A549 (cell line): Measurements from ENCODE around the gene RAB30. TPM values are rescaled to one million over a fixed set of nuclear protein-coding genes. Genes with fewer than 3 reads are reported as not detected.
A peak's percentile ranks its signal among the peaks of the same experiment; 100 is the strongest.

ENCODE experiments used
- ATAC-seq, 2 experiments: fragments of 200-7000 bp in 1 of 2; fragments of >200 bp in 1 of 2; cut with Nextera tagmentation in 1 of 2; cut with Tn5 transposase in 1 of 2; 3 replicates each; pipeline versions ENCODE4 v1.8.0 to v1.9.1; 2018 to 2020; ENCODE audit warnings: mild to moderate bottlenecking in 1 of 2, moderate library complexity in 1 of 2
- CTCF ChIA-PET: fragments of 300-600 bp; sonication (Branson Sonifier 250); formaldehyde crosslinking; extraction: SDS; loops from one replicate; lab custom pipeline; 2021; ENCODE audit warnings: antibody characterized with exemption, inconsistent platforms; lab: Yijun Ruan, JAX
- POLR2A ChIA-PET: fragments of 350-600 bp; formaldehyde crosslinking; extraction: SDS; loops from one replicate; lab custom pipeline; 2021; ENCODE audit warnings: antibody characterized with exemption, inconsistent platforms; lab: Yijun Ruan, JAX
- DNase-seq, 2 experiments: peaks; one replicate each; pipeline versions ENCODE4 v3.0.0 to v3.0.0-alpha.2; 2011 to 2016; ENCODE audit warnings: low read depth in 1 of 2, low spot score in 1 of 2
- FAIRE-seq: peaks from 2 replicates; lab custom pipeline; 2011; peaks lifted over from hg19 to GRCh38; lab: Jason Lieb, UNC
- H3K27ac ChIP-seq, 2 experiments: fragments of >200 bp; sonication (Bioruptor Twin); formaldehyde crosslinking; 3 replicates each; pipeline ENCODE4 v1.5.1; 2016 to 2017
- H3K4me1 ChIP-seq: fragments of >200 bp; sonication (Bioruptor Twin); formaldehyde crosslinking; 3 replicates; pipeline ENCODE4 v1.6.1; 2016
- H3K4me2 ChIP-seq: fragments of >200 bp; sonication (Bioruptor Twin); formaldehyde crosslinking; 3 replicates; pipeline ENCODE4 v1.6.1; 2016
- H3K4me3 ChIP-seq: fragments of >200 bp; sonication (Bioruptor Twin); formaldehyde crosslinking; 3 replicates; pipeline ENCODE4 v1.5.1; 2016
- H3K9me3 ChIP-seq: fragments of >200 bp; sonication (Bioruptor Twin); formaldehyde crosslinking; 3 replicates; pipeline ENCODE4 v1.6.1; 2016
- CBX2 ChIP-seq: fragments of 200-600 bp; sonication (generic); IDR thresholded peaks from 2 replicates; pipeline ENCODE4 v1.6.1; 2016; ENCODE audit warnings: low read depth, mild to moderate bottlenecking, borderline replicate concordance
- CEBPB ChIP-seq, 2 experiments: fragments of >200 bp in 1 of 2; sonication (Bioruptor Twin) in 1 of 2; formaldehyde crosslinking in 1 of 2; IDR thresholded peaks; 2 replicates each; pipeline ENCODE4 v1.6.1; 2012 to 2016
- CHD4 ChIP-seq: fragments of 200-600 bp; sonication (generic); IDR thresholded peaks from 2 replicates; pipeline ENCODE4 v1.6.1; 2016; ENCODE audit warnings: antibody characterized with exemption, mild to moderate bottlenecking, borderline replicate concordance
- FOSL2 ChIP-seq, 2 experiments: fragments of 450-650 bp in 1 of 2; fragments of >200 bp in 1 of 2; sonication (Bioruptor Twin) in 1 of 2; formaldehyde crosslinking; IDR thresholded peaks; 2 replicates each; pipeline versions ENCODE4 v1.5.0 to v1.6.1; 2016 to 2020; ENCODE audit warnings: mild to moderate bottlenecking in 1 of 2, moderate library complexity in 1 of 2
- HOXB13 ChIP-seq: fragments of 250-450 bp; sonication (Bioruptor Pico); IDR thresholded peaks from 2 replicates; pipeline ENCODE4 v1.5.0; 2020; ENCODE audit warnings: low read depth, mild to moderate bottlenecking, moderate library complexity
- JUN ChIP-seq, 2 experiments: fragments of >200 bp; sonication (Bioruptor Twin); formaldehyde crosslinking; IDR thresholded peaks; 2 replicates in 1 of 2; 3 replicates in 1 of 2; pipeline ENCODE4 v1.6.1; 2016 to 2017
- JUNB ChIP-seq: fragments of >200 bp; sonication (Bioruptor Twin); formaldehyde crosslinking; IDR thresholded peaks from 2 replicates; pipeline ENCODE4 v1.6.1; 2016
- MAZ ChIP-seq: fragments of 150-350 bp; IDR thresholded peaks from 2 replicates; pipeline ENCODE4 v1.6.1; 2014; ENCODE audit warnings: antibody characterized with exemption, low read depth, low read length, borderline replicate concordance
- MYC ChIP-seq: IDR thresholded peaks from 2 replicates; pipeline ENCODE4 v1.6.1; 2012; ENCODE audit warnings: mild to moderate bottlenecking, inconsistent platforms, low read length, improper control_type of control experiment, borderline replicate concordance
- NFE2L2 ChIP-seq: fragments of 150-350 bp; conservative IDR thresholded peaks from 2 replicates; pipeline ENCODE4 v1.6.1; 2014; ENCODE audit warnings: low read length
- RAD21 ChIP-seq, 2 experiments: fragments of >200 bp in 1 of 2; sonication (Bioruptor Twin) in 1 of 2; formaldehyde crosslinking in 1 of 2; IDR thresholded peaks in 1 of 2; conservative IDR thresholded peaks in 1 of 2; 2 replicates in 1 of 2; 3 replicates in 1 of 2; pipeline ENCODE4 v1.6.1; 2012 to 2018; ENCODE audit warnings: inconsistent platforms in 1 of 2
- RARB ChIP-seq: fragments of 250-450 bp; sonication (Bioruptor Pico); IDR thresholded peaks from 2 replicates; pipeline ENCODE4 v1.8.0; 2021; ENCODE audit warnings: mild to moderate bottlenecking, moderate library complexity
- RCOR1 ChIP-seq: fragments of 150-350 bp; IDR thresholded peaks from 2 replicates; pipeline ENCODE4 v1.6.1; 2014; ENCODE audit warnings: antibody characterized with exemption, low read length, low read depth
- RFX5 ChIP-seq: fragments of 450-650 bp; IDR thresholded peaks from 2 replicates; pipeline ENCODE4 v1.7.1; 2014; ENCODE audit warnings: antibody characterized with exemption, mild to moderate bottlenecking, moderate library complexity
- ZNF302 ChIP-seq: fragments of 250-450 bp; sonication (Bioruptor Pico); IDR thresholded peaks from 2 replicates; pipeline ENCODE4 v1.9.0; 2021; ENCODE audit warnings: inconsistent platforms, mild to moderate bottlenecking, moderate library complexity
- WGBS: methylation state at CpG from one replicate; pipeline ENCODE4 v1.1.6; 2017; ENCODE audit errors: missing lambda C conversion rate; 5-methylcytosine and 5-hydroxymethylcytosine counted together
- polyA plus RNA-seq, 4 experiments: library from polyadenylated mRNA; depleted of rRNA in 3 of 4; stranded (reverse); fragments of >200 nt; fragmentation: RNase III in 1 of 4; extraction: RNeasy Plus Mini Kit Qiagen cat#74134 plus additional on column Dnase treatment in 1 of 4; gene quantifications; 2 replicates in 3 of 4; 3 replicates in 1 of 4; pipeline ENCODE4 v1.2.3, GENCODE V29; 2011 to 2017
- TF ChIP-seq, protein P1 (sequence below): fragments of >200 bp; sonication (Bioruptor Twin); formaldehyde crosslinking; IDR thresholded peaks from 3 replicates; pipeline ENCODE4 v1.6.1; 2016
- TF ChIP-seq, protein P2 (sequence below): IDR thresholded peaks from 2 replicates; pipeline ENCODE4 v1.6.1; 2012; ENCODE audit warnings: low read depth, borderline replicate concordance
- TF ChIP-seq, protein P3 (sequence below): fragments of 250-450 bp; sonication (Bioruptor Pico); IDR thresholded peaks from 2 replicates; pipeline ENCODE4 v1.5.0; 2020; ENCODE audit warnings: low read depth, mild to moderate bottlenecking, moderate library complexity
- TF ChIP-seq, protein P4 (sequence below): fragments of >200 bp; sonication (Bioruptor Twin); formaldehyde crosslinking; IDR thresholded peaks from 2 replicates; pipeline ENCODE4 v1.6.1; 2016
- TF ChIP-seq, protein P5 (sequence below): IDR thresholded peaks from 2 replicates; pipeline ENCODE4 v1.6.1; 2012

RAB30 gene
- polyA plus RNA-seq, 2 of the 4 experiments (the other 2 are of a cell fraction): 4.2 to 6.2 TPM

DNA sequence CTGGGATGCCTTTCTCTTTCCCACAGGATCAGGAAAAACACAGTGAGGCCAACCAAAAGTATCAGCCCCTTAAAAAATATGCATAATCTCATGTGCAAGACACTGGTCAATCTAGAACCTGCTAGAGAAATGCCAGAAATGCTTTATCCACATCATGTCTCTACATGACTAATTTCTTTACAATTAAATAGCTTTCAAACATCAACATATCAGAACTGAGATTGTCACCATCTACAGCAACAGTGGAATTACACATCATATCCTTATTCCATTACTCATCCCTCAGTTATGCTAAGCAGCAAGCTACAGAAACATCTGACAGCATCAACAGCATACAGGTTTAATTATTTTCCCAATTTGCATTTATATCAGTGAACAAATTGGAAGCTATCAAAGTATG, 91.4 kb downstream of the RAB30 start:
- Histone ChIP-seq H3K27ac (no peak overlapping the region; a peak in 1 of 6 replicates), H3K4me3 (no peak overlapping the region), H3K9me3 (no peaks in the 10 kb centered on the region), H3K4me1 (peaks cover 27% of the 10 kb centered on the region)
- ChIA-PET CTCF (no interaction called here), POLR2A (interaction anchor here (1.0 kb wide), 1 partner anchor 91 kb away, joined by 3 read pairs; the partner anchor contains the start of gene RAB30)
- FAIRE-seq (no peak), ATAC-seq (peak; percentile 71 to 74; a peak in 5 of 6 replicates), DNase-seq (peak; percentile 17 to 26)
- no peak for TF ChIP-seq FOSL2 (IDR thresholded peaks at IDR 0.05)
- peak; percentile 36; the same call in 1 of the 2 replicates for TF ChIP-seq FOSL2 (CRISPR knock-in tag; IDR thresholded peaks at IDR 0.05)
- no peak for TF ChIP-seq RARB (CRISPR knock-in tag)
- TF ChIP-seq CHD4: no peak
- TF ChIP-seq, protein P1, sequence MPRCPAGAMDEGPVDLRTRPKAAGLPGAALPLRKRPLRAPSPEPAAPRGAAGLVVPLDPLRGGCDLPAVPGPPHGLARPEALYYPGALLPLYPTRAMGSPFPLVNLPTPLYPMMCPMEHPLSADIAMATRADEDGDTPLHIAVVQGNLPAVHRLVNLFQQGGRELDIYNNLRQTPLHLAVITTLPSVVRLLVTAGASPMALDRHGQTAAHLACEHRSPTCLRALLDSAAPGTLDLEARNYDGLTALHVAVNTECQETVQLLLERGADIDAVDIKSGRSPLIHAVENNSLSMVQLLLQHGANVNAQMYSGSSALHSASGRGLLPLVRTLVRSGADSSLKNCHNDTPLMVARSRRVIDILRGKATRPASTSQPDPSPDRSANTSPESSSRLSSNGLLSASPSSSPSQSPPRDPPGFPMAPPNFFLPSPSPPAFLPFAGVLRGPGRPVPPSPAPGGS: no peak
- no peak for TF ChIP-seq ZNF302
- no peak for TF ChIP-seq RAD21 (conservative IDR thresholded peaks at IDR 0.05 in 1 of 2, IDR thresholded peaks at IDR 0.05 in 1 of 2)
- TF ChIP-seq CBX2: no peak
- TF ChIP-seq, all 56 proteins: peak for 1
- H3K4me2 ChIP-seq: peak overlapping the region; percentile 24; the same call in 1 of the 3 replicates

DNA sequence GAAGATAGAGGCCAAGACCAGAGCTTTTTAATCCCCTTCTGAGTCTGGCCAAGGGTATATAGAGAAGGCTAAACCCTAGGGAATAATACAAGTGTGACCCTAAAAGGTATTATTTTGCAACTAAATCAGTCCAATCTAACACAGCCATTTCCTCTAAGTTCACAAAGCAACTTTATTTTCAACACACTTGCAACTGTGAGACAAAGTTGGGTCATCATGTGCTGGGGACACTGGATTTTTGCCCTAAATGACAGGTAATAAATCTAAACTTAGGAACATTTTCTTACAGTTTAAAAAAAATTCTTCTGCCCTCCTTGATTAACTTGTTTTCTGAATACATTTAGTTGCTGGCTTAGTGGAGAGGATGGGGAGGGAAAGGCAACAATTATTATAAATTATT, 91.9 kb downstream of the RAB30 start:
- ChIA-PET POLR2A (interaction anchor here (1.0 kb wide), 1 partner anchor 92 kb away, joined by 3 read pairs; the partner anchor contains the start of gene RAB30), CTCF (no interaction called here)
- H3K27ac ChIP-seq: peak overlapping the region in 1 of 2 experiments; percentile 17; a peak in 1 of 6 replicates
- DNase-seq (no peak), FAIRE-seq (no peak), ATAC-seq (no peak)
- H3K4me1 ChIP-seq: peaks cover 27% of the 10 kb centered on the region
- H3K4me3 ChIP-seq: no peak overlapping the region
- peak overlapping the region; percentile 24; the same call in 1 of the 3 replicates for H3K4me2 ChIP-seq
- H3K9me3 ChIP-seq: no peaks in the 10 kb centered on the region
- TF ChIP-seq NFE2L2 (no peak), MYC (no peak), MAZ (no peak), HOXB13 (CRISPR knock-in tag) (no peak), JUNB (no peak), CHD4 (no peak), JUN (IDR thresholded peaks at IDR 0.05) (no peak)
- TF ChIP-seq, protein P2, sequence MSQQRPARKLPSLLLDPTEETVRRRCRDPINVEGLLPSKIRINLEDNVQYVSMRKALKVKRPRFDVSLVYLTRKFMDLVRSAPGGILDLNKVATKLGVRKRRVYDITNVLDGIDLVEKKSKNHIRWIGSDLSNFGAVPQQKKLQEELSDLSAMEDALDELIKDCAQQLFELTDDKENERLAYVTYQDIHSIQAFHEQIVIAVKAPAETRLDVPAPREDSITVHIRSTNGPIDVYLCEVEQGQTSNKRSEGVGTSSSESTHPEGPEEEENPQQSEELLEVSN: no peak
- TF ChIP-seq, protein P3, sequence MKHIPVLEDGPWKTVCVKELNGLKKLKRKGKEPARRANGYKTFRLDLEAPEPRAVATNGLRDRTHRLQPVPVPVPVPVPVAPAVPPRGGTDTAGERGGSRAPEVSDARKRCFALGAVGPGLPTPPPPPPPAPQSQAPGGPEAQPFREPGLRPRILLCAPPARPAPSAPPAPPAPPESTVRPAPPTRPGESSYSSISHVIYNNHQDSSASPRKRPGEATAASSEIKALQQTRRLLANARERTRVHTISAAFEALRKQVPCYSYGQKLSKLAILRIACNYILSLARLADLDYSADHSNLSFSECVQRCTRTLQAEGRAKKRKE (CRISPR knock-in tag): no peak
- TF ChIP-seq, all 56 proteins: peak for 0

DNA sequence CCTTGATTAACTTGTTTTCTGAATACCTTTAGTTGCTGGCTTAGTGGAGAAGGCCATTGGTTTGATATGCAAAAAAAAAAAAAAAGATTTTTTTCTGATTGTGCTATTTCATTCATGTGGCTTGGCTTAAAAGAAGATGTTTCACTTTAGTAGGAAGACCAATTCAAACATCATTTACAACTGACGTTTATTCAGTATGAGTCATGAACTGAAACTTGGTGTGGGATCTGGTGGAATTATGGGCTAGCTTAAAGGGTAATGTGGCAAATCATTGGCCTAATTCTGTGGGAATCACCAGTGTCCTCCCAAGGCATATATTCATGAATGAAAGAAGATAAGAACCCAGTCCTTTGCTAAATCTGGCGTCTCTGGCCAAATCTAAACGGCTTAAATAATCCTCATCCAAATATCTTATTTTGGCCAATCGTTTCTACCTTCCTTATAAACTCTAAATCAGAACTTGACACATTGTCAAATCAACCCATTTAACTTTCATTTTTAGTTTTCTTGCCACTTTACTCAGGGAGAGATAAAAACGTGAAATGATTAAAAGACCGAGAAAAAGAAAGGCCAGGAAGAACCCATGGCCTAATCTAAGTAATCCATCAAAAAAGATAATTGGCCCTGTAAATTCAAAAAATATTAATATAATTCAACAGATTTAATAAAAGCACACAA, 93.1 kb downstream of the RAB30 start:
- no peak for TF ChIP-seq RFX5
- no peak for TF ChIP-seq CEBPB (IDR thresholded peaks at IDR 0.05)
- TF ChIP-seq RCOR1: no peak
- TF ChIP-seq FOSL2 (IDR thresholded peaks at IDR 0.05): 0 out of 2 replicates have a peak, but pooled peaks have one; percentile 22
- peak; percentile 48; the same call in 1 of the 2 replicates for TF ChIP-seq FOSL2 (CRISPR knock-in tag; IDR thresholded peaks at IDR 0.05)
- TF ChIP-seq, protein P4, sequence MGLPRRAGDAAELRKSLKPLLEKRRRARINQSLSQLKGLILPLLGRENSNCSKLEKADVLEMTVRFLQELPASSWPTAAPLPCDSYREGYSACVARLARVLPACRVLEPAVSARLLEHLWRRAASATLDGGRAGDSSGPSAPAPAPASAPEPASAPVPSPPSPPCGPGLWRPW: no peak
- TF ChIP-seq, protein P5, sequence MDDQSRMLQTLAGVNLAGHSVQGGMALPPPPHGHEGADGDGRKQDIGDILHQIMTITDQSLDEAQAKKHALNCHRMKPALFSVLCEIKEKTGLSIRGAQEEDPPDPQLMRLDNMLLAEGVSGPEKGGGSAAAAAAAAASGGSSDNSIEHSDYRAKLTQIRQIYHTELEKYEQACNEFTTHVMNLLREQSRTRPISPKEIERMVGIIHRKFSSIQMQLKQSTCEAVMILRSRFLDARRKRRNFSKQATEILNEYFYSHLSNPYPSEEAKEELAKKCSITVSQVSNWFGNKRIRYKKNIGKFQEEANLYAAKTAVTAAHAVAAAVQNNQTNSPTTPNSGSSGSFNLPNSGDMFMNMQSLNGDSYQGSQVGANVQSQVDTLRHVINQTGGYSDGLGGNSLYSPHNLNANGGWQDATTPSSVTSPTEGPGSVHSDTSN: no peak
- Histone ChIP-seq H3K4me1 (peaks cover 27% of the 10 kb centered on the region), H3K9me3 (no peaks in the 10 kb centered on the region), H3K4me2 (peak overlapping the region; percentile 27; the same call in 1 of the 3 replicates), H3K27ac (no peak overlapping the region), H3K4me3 (no peak overlapping the region)
- ATAC-seq (peak in 1 of 2 experiments; percentile 32; a peak in 1 of 6 replicates), FAIRE-seq (peak; percentile 86), DNase-seq (peak in 1 of 2 experiments; percentile 23)
- ChIA-PET CTCF (no interaction called here), POLR2A (interaction anchor here (0.5 kb wide), 1 partner anchor 68 kb away, joined by 4 read pairs; no protein-coding TSS in a partner anchor)
- WGBS: 78% methylated on average over 6 of the region's 6 CpGs
